ELF-1 (cell line): Measurements from ENCODE around the gene RIOK1.

Experiments used
- DNase-seq: peaks from one replicate; pipeline ENCODE4 v3.0.0-alpha.2; 2016; ENCODE audit warnings: low read depth, low spot score

The RIOK1 gene

GRCh38 chr6:7409740-7410139 is 20.1 kb downstream of the RIOK1 start:
- no peak for DNase-seq

DNA sequence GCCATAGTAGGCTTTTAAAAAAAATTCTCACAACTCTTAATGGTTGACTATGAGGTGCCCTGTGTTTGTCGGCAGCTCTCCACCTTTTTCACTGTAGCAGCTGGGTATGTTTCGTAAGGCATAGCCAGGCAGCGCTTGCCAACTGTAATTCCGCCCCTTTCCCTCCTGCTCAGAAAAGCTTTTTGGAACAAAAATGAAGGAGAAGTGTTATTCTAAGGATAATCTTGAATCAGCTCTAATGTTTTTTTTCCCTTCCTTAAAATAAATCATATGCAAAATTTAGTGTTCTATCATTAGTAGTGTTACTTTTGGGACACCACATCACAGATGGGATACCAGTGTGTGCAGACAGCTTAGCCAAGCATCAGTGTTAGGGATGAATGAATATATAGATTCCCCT is 21.2 kb downstream of the RIOK1 start:
- no peak for DNase-seq

DNA sequence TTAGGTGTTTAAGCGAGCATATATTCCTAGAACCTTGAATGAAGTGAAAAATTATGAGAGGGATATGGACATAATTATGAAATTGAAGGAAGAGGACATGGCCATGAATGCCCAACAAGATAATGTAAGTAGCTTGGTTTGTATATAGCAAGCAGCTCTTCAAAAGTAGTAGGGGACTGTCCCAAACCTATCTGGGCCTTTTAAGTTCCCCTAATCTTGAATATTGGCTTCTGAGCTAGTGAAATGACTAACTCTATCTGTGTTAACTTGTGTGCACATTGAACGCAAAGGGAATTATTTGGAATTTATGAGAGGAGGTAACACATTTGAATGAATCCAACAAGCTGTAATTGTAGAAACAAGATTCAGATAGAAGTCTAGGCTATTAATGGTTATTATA is 21.7 kb downstream of the RIOK1 start:
- no peak for DNase-seq

DNA sequence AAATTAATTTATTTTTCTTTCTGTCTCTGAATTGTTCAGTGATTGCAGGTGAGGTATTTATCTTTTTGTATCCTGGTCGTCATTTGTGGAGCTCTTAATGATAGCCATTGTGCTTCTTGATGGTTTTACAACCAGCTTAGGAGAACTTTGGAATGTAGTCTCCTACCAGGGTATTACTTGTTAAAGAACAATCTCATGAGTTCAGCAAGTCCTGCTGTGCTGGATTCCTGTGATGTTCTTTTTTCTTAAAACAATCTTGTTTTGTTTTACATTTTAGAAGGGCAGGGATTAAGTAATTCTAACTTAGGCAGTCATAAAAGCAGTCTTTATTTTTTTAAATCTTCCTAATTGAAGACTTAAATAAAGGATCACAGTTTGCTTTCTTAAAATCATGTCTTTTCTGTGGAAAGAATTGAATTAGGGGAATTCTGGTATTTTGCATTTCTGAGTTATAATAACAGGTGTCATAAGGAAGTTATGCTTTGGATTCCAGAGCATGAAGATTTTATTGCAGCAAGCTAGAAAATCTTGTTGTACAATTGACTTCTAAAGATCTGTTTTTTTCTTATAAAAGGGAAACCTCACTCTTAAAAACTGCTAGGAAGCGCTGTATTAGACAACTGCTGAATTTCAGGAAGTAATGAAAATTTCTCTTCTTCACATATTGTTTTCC is 23.7 kb downstream of the RIOK1 start:
- DNase-seq, result peak; percentile 26

GRCh38 chr6:7414811-7415210 is 25.2 kb downstream of the RIOK1 start:
- peak; percentile 78 for DNase-seq

DNA sequence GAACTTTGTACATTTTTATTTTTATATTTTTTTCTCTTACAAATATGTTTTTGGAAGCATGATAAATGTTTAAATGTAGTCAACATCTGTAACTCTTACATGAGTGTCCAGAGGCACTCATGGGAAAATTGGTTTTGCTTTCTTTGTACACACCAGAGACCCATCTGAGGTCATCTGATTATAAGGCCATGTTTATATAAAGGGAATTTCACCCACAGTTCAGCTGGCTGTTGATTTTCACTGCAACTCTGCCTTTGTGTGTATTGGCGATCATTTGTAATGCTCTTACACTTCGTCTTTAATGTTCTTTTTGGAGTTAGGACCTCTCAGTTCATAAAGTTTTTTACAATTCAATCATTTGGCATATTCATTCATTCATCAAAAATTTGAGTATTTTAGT is 28.1 kb downstream of the RIOK1 start:
- DNase-seq, result no peak

DNA sequence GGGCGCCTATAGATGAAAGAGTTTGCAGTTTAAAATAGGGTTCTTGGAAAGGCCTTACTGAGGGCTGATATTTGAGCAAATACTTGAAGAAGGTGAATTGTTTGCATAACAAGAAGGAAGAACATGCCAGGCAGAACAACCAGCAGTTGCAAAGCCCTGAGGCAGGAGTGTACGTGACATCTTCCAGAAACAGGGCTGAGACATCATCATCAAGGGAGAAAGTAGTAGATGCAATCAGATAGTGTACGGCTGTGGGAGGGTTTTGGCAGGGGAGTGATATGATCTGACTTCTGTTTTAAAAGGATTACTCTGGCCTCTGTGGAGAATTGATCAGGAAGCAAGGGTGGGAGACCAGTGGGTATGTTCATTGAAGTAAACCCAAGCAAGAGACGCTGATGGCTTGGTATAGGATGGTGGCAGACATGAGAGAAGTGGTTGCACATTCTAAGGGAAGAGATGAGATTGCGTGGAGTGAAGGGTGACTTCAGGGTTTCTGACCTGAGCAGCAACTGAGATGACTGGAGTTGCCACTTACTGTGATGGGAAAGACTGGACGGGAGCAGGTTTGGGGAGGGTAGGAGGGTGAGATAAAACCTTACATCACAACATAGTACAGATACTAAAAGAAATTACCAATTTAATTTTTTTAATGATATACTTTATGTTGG is 28.8 kb downstream of the RIOK1 start:
- peak; percentile 92 for DNase-seq

GRCh38 chr6:7419065-7419464 is 29.5 kb downstream of the RIOK1 start:
- no peak for DNase-seq

DNA sequence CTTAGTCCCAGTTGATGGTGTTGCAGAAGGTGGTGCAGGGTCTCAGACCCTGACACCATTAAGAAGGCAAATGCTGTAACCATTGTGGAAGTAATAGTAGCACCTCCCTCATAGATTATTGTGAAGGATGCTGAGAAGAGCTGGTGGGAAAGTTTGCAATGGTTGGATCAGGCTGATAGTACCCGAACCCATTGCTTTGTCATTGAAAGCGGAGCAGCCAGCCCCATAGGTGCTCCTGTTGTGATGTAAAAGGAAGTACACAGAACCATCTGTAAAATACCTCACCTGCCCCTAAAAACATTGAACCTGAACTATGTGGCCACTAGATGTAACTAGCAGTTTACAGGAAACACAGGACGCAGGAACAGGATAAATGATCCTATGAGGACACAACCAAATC is 31.5 kb downstream of the RIOK1 start:
- DNase-seq, result no peak

GRCh38 chr6:7424058-7424457 is 34.5 kb downstream of the RIOK1 start:
- no peak for DNase-seq

- DNase-seq, result peak; percentile 50
Observed at GRCh38 chr6:7424967-7425807, 35.6 kb downstream of the RIOK1 start.

GRCh38 chr6:7425808-7426190 is 36.2 kb downstream of the RIOK1 start:
- no peak for DNase-seq

GRCh38 chr6:7426447-7427169 is 37.0 kb downstream of the RIOK1 start:
- DNase-seq, result no peak

DNA sequence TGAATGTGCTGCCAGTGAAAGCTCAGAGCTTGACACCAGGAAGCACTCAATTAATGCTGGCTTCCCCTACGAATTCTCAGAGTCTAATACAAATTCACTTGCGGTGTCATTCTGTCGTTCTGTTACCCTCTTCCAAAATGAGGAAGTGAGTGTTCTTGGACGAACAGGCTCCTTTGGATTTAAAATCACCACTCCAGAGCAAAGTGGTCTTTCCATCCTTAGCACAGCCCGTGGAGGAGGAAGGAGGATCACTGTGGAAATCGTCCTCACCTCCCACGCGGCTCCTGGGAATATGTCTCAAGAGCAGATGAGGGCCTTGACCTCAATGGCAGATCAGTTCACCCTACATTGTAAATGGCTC is 41.7 kb downstream of the RIOK1 start:
- no peak for DNase-seq

- peak; percentile 51 for DNase-seq
Observed at GRCh38 chr6:7431674-7432390, 42.2 kb downstream of the RIOK1 start.

- no peak for DNase-seq
Observed at GRCh38 chr6:7432391-7433120, 42.9 kb downstream of the RIOK1 start.

DNA sequence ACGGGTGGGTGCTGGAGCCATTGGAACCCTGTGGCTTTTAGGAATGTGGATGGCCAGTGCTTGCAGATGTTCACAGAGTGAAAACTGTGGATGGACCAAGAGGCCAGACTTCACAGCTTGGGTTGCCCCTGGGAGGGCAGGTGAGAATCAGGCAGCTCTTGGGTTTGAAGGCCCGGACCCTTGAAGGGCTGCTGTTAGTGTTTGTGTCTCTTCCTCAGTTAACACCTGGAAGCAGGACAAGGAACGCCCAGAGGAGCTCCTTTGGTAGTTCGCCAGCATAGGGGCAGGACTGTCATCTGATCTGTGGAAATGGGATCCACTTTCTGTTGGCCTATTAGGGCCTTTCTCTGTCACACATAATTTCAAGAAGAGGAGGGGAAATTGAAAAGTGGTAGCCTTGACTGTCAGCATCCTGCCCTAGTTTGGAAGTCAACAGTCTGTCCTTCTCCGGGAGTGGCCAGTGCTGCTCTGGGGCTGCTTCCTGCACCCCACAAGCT is 43.6 kb downstream of the RIOK1 start:
- no peak for DNase-seq

DNA sequence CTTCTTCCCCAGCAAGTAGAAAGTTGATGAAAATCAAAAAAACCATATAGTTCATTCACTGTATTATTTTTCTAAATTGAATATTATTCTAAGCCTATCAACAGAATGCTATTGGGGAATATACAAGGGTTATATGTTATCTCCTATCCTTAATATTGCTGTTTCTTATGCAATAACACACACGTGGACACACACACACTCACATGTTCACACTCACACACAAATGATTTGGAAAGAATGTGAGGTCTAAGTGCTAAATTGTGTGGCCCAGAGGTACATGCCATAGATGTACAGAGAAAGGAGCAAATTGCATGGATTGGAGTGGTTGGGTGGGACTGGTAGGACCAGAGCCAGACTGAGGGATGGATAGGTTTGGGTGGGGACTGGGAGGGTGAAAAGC is 45.1 kb downstream of the RIOK1 start:
- no peak for DNase-seq

- no peak for DNase-seq
Observed at GRCh38 chr6:7438011-7438410, 48.4 kb downstream of the RIOK1 start.

DNA sequence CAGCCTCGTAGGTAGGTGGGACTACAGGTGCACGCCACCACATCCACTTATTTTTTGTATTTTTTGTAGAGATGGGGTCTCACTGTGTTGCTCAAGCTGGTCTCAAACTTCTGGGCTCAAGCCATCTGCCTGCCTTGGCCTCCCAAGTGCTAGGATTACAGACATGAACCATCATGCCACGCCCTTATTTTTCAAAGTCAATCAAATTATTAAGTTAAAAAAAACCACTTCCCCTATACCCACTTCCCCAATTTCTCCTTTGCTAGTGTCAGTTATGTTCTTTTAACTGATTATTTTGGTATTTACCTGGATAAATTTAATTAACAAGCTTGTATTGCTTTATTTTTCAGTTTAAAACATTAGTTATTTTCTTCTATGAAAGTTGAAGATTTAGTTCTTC is 49.6 kb downstream of the RIOK1 start:
- DNase-seq, result no peak

DNA sequence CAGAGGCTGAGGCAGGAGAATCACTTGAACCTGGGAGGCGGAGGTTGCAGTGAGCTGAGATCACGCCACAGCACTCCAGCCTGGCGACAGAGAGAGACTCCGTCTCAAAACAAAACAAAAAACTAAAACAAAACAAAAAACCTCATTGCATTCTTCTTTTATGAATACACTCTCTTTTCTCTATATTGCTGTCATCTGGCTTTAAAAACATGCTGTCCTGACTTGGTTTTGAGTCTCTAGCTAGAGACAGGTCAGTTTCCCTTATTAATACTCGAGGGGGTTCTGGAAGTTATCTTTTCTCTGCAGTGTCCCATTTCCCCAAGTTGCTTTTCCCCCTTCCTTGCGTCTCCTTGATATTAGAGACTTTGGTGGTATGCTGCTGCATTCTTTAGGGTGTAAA is 50.9 kb downstream of the RIOK1 start:
- DNase-seq, result no peak
